GM12878 (cell line): ENCODE data around the gene ROR2.

Experiments
- BCL11A ChIP-seq: IDR thresholded peaks from 2 replicates; pipeline ENCODE4 v1.6.1; 2011; ENCODE audit warnings: low read depth, low read length
- NRF1 ChIP-seq: conservative IDR thresholded peaks from 2 replicates; pipeline ENCODE4 v1.6.1; 2011; ENCODE audit warnings: mild to moderate bottlenecking, low read depth, low read length, improper control_type of control experiment
- POLR2AphosphoS5 ChIP-seq: IDR thresholded peaks from 2 replicates; pipeline ENCODE4 v1.6.1; 2011; ENCODE audit warnings: mild to moderate bottlenecking, low read length, inconsistent platforms
- SMC3 ChIP-seq: IDR thresholded peaks from 2 replicates; pipeline ENCODE4 v1.6.1; 2011; ENCODE audit warnings: low read length, improper control_type of control experiment, borderline replicate concordance
- ZNF687 ChIP-seq: fragments of 450-650 bp; IDR thresholded peaks from 2 replicates; pipeline ENCODE4 v1.6.1; 2017; ENCODE audit warnings: mild to moderate bottlenecking, moderate library complexity

GRCh38 chr9:91847581-91848091, 102.4 kb downstream of the ROR2 start:
- TF ChIP-seq BCL11A (no peak), ZNF687 (no peak), NRF1 (no peak), SMC3 (no peak), POLR2AphosphoS5 (no peak)
